Skeletal muscle satellite cell (primary cell): ENCODE results near the gene KRT78. TPM values are rescaled to one million over a fixed set of nuclear protein-coding genes. Genes with fewer than 3 reads are reported as not detected.
"Not testable (repeated sequence)": the region's sequence is repeated elsewhere in the genome, so short reads cannot be mapped to it uniquely, and the experiment has no call there.

ENCODE experiments used
- H3K27me3 ChIP-seq: 2 replicates; pipeline ENCODE4 v1.7.0; 2013; ENCODE audit warnings: low read length; ENCODE audit not compliant: control insufficient read depth, insufficient read depth
- H3K36me3 ChIP-seq: 2 replicates; pipeline ENCODE4 v1.7.0; 2013; ENCODE audit warnings: mild to moderate bottlenecking, control low read depth, low read length; ENCODE audit not compliant: insufficient read depth
- H3K4me1 ChIP-seq: 2 replicates; pipeline ENCODE4 v1.7.0; 2013; ENCODE audit warnings: low read length; ENCODE audit not compliant: control insufficient read depth, insufficient read depth
- H3K4me2 ChIP-seq: 2 replicates; pipeline ENCODE4 v1.7.0; 2013; ENCODE audit warnings: mild to moderate bottlenecking, low read length
- H3K4me3 ChIP-seq: 2 replicates; pipeline ENCODE4 v1.7.0; 2013; ENCODE audit warnings: low read length
- H3K9ac ChIP-seq: 2 replicates; pipeline ENCODE4 v1.7.0; 2013; ENCODE audit warnings: mild to moderate bottlenecking, low read depth, low read length, moderate library complexity
- H3K9me3 ChIP-seq: replicated peaks from 2 replicates; pipeline ENCODE4 v1.7.0; 2013; ENCODE audit warnings: mild to moderate bottlenecking, control low read depth, low read length
- total RNA-seq: library from RNA; depleted of rRNA; stranded (reverse); fragments of >200 nt; gene quantifications from 2 replicates; pipeline ENCODE4 v1.2.3, GENCODE V29; 2012; rRNA removed

KRT78 gene
- not detected in 2 replicates for total RNA-seq

GRCh38 chr12:52848661-52849255 is at the start of gene KRT78:
Gene KRT78, minus strand, starts transcription at chr12:52848994. Its CDS starts 64 bp downstream, at chr12:52848930.
- Histone ChIP-seq H3K9me3 (no peaks in the 10 kb centered on the region), H3K27me3 (peaks cover 59% of the 10 kb centered on the region), H3K4me3 (no peak within 1 kb of the TSS), H3K4me2 (no peak within 1 kb of the TSS), H3K9ac (no peak within 1 kb of the TSS), H3K36me3 (no peaks in the 10 kb centered on the region), H3K4me1 (no peaks in the 10 kb centered on the region)

GRCh38 chr12:52896190-52897100 is 47.7 kb upstream of the KRT78 start:
- Histone ChIP-seq H3K27me3 (peaks cover 31% of the 10 kb centered on the region), H3K4me3 (no peak overlapping the region), H3K9me3 (no peaks in the 10 kb centered on the region), H3K9ac (no peak overlapping the region), H3K4me2 (no peak overlapping the region), H3K4me1 (no peaks in the 10 kb centered on the region), H3K36me3 (no peaks in the 10 kb centered on the region)

- Histone ChIP-seq H3K4me2 (no peak overlapping the region), H3K9ac (no peak overlapping the region), H3K27me3 (peaks cover 24% of the 10 kb centered on the region), H3K4me1 (no peaks in the 10 kb centered on the region), H3K4me3 (no peak overlapping the region), H3K36me3 (no peaks in the 10 kb centered on the region), H3K9me3 (no peaks in the 10 kb centered on the region)
Observed at GRCh38 chr12:52895726-52896189, 47.0 kb upstream of the KRT78 start.

GRCh38 chr12:52892974-52893373 is 44.2 kb upstream of the KRT78 start:
- H3K4me2 ChIP-seq = no peak overlapping the region

GRCh38 chr12:52892207-52892852 is 43.5 kb upstream of the KRT78 start:
- Histone ChIP-seq H3K9ac (no peak overlapping the region), H3K4me3 (no peak overlapping the region), H3K4me2 (no peak overlapping the region), H3K9me3 (no peaks in the 10 kb centered on the region), H3K27me3 (peaks cover 34% of the 10 kb centered on the region), H3K36me3 (no peaks in the 10 kb centered on the region), H3K4me1 (no peaks in the 10 kb centered on the region)

More at GRCh38 chr12:52892974-52893373, 44.2 kb upstream of the KRT78 start:
- no peaks in the 10 kb centered on the region for H3K36me3 ChIP-seq
- no peaks in the 10 kb centered on the region for H3K9me3 ChIP-seq
- no peak overlapping the region for H3K4me3 ChIP-seq
- no peaks in the 10 kb centered on the region for H3K4me1 ChIP-seq
- H3K27me3 ChIP-seq = peaks cover 32% of the 10 kb centered on the region
- H3K9ac ChIP-seq = no peak overlapping the region

DNA sequence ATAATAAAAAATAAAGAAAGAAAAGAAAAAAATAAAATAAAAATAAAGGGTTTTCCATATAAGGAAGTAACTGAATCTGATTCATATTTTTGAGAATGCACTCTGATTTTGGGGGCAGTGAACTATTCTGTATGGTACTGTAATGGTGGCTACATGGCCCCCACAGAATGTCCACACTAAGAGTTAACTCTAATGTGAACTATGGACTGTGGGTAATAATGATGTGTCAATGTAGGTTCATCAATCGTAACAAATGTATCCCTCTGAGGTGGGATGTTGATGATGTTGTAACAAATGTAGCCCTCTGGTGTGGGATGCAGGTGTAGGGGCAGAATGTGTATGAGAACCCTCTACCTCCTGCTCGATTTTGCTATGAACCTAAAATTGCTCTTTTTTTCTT is 42.2 kb upstream of the KRT78 start:
- Histone ChIP-seq H3K9me3 (no peaks in the 10 kb centered on the region), H3K4me1 (no peaks in the 10 kb centered on the region), H3K36me3 (no peaks in the 10 kb centered on the region), H3K27me3 (peaks cover 32% of the 10 kb centered on the region), H3K9ac (no peak overlapping the region), H3K4me3 (no peak overlapping the region), H3K4me2 (no peak overlapping the region)

DNA sequence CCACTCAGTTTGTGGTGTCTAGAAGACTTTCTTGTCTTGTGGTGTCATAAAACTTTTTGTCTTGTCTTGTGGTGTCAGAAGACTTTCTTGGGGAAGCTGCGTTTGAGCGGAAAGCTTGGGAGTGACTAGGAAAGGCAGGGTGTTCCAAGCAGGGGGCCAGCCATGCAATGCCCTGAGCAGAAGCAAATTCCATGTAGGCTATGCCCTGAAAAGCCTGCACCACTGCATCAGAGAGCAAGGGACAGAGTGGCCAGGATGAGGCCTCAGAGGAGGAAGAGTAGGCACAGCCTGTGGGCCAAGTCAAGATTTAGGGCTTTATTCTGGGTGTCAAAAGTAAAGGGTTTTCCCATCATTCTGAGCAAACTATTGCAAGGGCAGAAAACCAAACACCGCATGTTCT is 41.6 kb upstream of the KRT78 start:
- Histone ChIP-seq H3K4me3 (no peak overlapping the region), H3K9ac (no peak overlapping the region)

GRCh38 chr12:52884526-52885293 is 35.9 kb upstream of the KRT78 start:
- Histone ChIP-seq H3K4me1 (peaks cover 2% of the 10 kb centered on the region), H3K9me3 (no peaks in the 10 kb centered on the region), H3K27me3 (peaks cover 22% of the 10 kb centered on the region), H3K36me3 (no peaks in the 10 kb centered on the region), H3K4me2 (no peak overlapping the region), H3K9ac (no peak overlapping the region), H3K4me3 (no peak overlapping the region)

More for the DNA sequence above, 41.6 kb upstream of the KRT78 start:
- Histone ChIP-seq H3K4me2 (no peak overlapping the region), H3K9me3 (no peaks in the 10 kb centered on the region), H3K36me3 (no peaks in the 10 kb centered on the region), H3K4me1 (no peaks in the 10 kb centered on the region), H3K27me3 (peaks cover 26% of the 10 kb centered on the region)

- not testable (repeated sequence) for H3K4me1 ChIP-seq, H3K9me3 ChIP-seq, H3K36me3 ChIP-seq, H3K4me2 ChIP-seq, H3K9ac ChIP-seq, H3K27me3 ChIP-seq, H3K4me3 ChIP-seq
Observed at GRCh38 chr12:52880499-52880898, 31.7 kb upstream of the KRT78 start.

- peaks cover 4% of the 10 kb centered on the region for H3K27me3 ChIP-seq
- H3K4me2 ChIP-seq = peak overlapping the region; percentile 80
- no peaks in the 10 kb centered on the region for H3K36me3 ChIP-seq
- no peaks in the 10 kb centered on the region for H3K9me3 ChIP-seq
- H3K4me3 ChIP-seq = peak overlapping the region; percentile 56
- no peak overlapping the region for H3K9ac ChIP-seq
- peaks cover 15% of the 10 kb centered on the region for H3K4me1 ChIP-seq
Observed at GRCh38 chr12:52879394-52880351, 30.9 kb upstream of the KRT78 start.
